ENCODE results near the gene CCDC73.

GRCh38 chr11:32817181-32817851 is 22.9 kb upstream of the CCDC73 start:
- TF ChIP-seq, protein P1, sequence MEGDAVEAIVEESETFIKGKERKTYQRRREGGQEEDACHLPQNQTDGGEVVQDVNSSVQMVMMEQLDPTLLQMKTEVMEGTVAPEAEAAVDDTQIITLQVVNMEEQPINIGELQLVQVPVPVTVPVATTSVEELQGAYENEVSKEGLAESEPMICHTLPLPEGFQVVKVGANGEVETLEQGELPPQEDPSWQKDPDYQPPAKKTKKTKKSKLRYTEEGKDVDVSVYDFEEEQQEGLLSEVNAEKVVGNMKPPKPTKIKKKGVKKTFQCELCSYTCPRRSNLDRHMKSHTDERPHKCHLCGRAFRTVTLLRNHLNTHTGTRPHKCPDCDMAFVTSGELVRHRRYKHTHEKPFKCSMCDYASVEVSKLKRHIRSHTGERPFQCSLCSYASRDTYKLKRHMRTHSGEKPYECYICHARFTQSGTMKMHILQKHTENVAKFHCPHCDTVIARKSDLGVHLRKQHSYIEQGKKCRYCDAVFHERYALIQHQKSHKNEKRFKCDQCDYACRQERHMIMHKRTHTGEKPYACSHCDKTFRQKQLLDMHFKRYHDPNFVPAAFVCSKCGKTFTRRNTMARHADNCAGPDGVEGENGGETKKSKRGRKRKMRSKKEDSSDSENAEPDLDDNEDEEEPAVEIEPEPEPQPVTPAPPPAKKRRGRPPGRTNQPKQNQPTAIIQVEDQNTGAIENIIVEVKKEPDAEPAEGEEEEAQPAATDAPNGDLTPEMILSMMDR (IDR thresholded peaks at IDR 0.05; ENCODE audit: low read depth, low read length, missing input control): no peak
- TF ChIP-seq, protein P2, sequence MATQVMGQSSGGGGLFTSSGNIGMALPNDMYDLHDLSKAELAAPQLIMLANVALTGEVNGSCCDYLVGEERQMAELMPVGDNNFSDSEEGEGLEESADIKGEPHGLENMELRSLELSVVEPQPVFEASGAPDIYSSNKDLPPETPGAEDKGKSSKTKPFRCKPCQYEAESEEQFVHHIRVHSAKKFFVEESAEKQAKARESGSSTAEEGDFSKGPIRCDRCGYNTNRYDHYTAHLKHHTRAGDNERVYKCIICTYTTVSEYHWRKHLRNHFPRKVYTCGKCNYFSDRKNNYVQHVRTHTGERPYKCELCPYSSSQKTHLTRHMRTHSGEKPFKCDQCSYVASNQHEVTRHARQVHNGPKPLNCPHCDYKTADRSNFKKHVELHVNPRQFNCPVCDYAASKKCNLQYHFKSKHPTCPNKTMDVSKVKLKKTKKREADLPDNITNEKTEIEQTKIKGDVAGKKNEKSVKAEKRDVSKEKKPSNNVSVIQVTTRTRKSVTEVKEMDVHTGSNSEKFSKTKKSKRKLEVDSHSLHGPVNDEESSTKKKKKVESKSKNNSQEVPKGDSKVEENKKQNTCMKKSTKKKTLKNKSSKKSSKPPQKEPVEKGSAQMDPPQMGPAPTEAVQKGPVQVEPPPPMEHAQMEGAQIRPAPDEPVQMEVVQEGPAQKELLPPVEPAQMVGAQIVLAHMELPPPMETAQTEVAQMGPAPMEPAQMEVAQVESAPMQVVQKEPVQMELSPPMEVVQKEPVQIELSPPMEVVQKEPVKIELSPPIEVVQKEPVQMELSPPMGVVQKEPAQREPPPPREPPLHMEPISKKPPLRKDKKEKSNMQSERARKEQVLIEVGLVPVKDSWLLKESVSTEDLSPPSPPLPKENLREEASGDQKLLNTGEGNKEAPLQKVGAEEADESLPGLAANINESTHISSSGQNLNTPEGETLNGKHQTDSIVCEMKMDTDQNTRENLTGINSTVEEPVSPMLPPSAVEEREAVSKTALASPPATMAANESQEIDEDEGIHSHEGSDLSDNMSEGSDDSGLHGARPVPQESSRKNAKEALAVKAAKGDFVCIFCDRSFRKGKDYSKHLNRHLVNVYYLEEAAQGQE (IDR thresholded peaks at IDR 0.05): no peak
- TF ChIP-seq MAX (IDR thresholded peaks at IDR 0.05) (no peak), JUND (IDR thresholded peaks at IDR 0.05) (no peak), FOXA1 (IDR thresholded peaks at IDR 0.05) (no peak), EGR1 (IDR thresholded peaks at IDR 0.05; ENCODE audit: low read depth in 2 of 2) (no peak), TAF1 (conservative IDR thresholded peaks at IDR 0.05) (no peak), NR2F2 (IDR thresholded peaks at IDR 0.05) (no peak)
